Tibial nerve (tissue), 4 donors: ENCODE data around the gene CYTH4. TPM values are rescaled to one million over a fixed set of nuclear protein-coding genes. Genes with fewer than 3 reads are reported as not detected.

Source experiments
- DNase-seq, 2 donors: peaks; one replicate each; pipeline ENCODE4 v3.0.0-alpha.2; 2019; ENCODE audit warnings: low spot score in 2 of 2
- H3K27ac ChIP-seq, 4 donors: fragments of 200-600 bp; sonication (generic) in 3 of 4; one replicate each; pipeline ENCODE4 v1.5.1; 2017 to 2019; ENCODE audit warnings: mild to moderate bottlenecking in 1 of 4
- H3K27me3 ChIP-seq, 2 donors: fragments of 200-600 bp; sonication (generic) in 1 of 2; one replicate each; pipeline versions ENCODE4 v1.5.1 to v1.6.0; 2017 to 2019
- H3K36me3 ChIP-seq, 3 donors: fragments of 200-600 bp; sonication (generic); one replicate each; pipeline ENCODE4 v1.5.1; 2018 to 2019
- H3K4me1 ChIP-seq, 4 donors: fragments of 200-600 bp; sonication (generic) in 3 of 4; one replicate each; pipeline ENCODE4 v1.5.1; 2017 to 2019
- H3K4me3 ChIP-seq, 4 donors: fragments of 200-600 bp; sonication (generic) in 3 of 4; one replicate each; pipeline ENCODE4 v1.5.1; 2017 to 2019; ENCODE audit warnings: mild to moderate bottlenecking in 1 of 4, moderate library complexity in 1 of 4
- H3K9me3 ChIP-seq, 4 donors: fragments of 200-600 bp; sonication (generic) in 3 of 4; one replicate each; pipeline ENCODE4 v1.5.1; 2017 to 2019
- EP300 ChIP-seq, 2 donors: sonication (generic); formaldehyde crosslinking; IDR thresholded peaks; one replicate each; pipeline ENCODE4 v1.6.1; 2017; ENCODE audit warnings: antibody characterized with exemption in 2 of 2, mild to moderate bottlenecking in 1 of 2
- POLR2A ChIP-seq, 2 donors: fragments of 450-650 bp; IDR thresholded peaks; one replicate each; pipeline ENCODE4 v1.6.1; 2017; ENCODE audit warnings: antibody characterized with exemption in 2 of 2, mild to moderate bottlenecking in 2 of 2, moderate library complexity in 2 of 2
- WGBS, 2 donors: methylation state at CpG; one replicate each; pipeline ENCODE4 v1.1.5; 2018; 5-methylcytosine and 5-hydroxymethylcytosine counted together
- total RNA-seq, 4 donors: library from RNA; depleted of rRNA; stranded (reverse); fragments of >200 nt; gene quantifications; one replicate each; pipeline ENCODE4 v1.1.0, GENCODE V29; 2016
- TF ChIP-seq, protein P1 (sequence below), 5 experiments: fragments of 200-600 bp in 3 of 5; fragments of 450-650 bp in 2 of 5; sonication (generic) in 3 of 5; IDR thresholded peaks; one replicate each; pipeline ENCODE4 v1.5.1; 2016 to 2019; ENCODE audit warnings: antibody characterized with exemption in 5 of 5, mild to moderate bottlenecking in 3 of 5, moderate library complexity in 2 of 5

Gene CYTH4
- total RNA-seq, 4 donors from 2014 or later = 7.7 to 27.3 (median 19.0) TPM

GRCh38 chr22:37311761-37312312 lies 29.5 kb downstream of the CYTH4 start:
- no peaks in the 10 kb centered on the region for H3K36me3 ChIP-seq
- H3K9me3 ChIP-seq = no peaks in the 10 kb centered on the region
- H3K4me3 ChIP-seq = no peak overlapping the region
- TF ChIP-seq, protein P1, sequence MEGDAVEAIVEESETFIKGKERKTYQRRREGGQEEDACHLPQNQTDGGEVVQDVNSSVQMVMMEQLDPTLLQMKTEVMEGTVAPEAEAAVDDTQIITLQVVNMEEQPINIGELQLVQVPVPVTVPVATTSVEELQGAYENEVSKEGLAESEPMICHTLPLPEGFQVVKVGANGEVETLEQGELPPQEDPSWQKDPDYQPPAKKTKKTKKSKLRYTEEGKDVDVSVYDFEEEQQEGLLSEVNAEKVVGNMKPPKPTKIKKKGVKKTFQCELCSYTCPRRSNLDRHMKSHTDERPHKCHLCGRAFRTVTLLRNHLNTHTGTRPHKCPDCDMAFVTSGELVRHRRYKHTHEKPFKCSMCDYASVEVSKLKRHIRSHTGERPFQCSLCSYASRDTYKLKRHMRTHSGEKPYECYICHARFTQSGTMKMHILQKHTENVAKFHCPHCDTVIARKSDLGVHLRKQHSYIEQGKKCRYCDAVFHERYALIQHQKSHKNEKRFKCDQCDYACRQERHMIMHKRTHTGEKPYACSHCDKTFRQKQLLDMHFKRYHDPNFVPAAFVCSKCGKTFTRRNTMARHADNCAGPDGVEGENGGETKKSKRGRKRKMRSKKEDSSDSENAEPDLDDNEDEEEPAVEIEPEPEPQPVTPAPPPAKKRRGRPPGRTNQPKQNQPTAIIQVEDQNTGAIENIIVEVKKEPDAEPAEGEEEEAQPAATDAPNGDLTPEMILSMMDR (IDR thresholded peaks at IDR 0.05) = no peak
- TF ChIP-seq POLR2A (IDR thresholded peaks at IDR 0.05) (no peak), EP300 (IDR thresholded peaks at IDR 0.05) (no peak)
- H3K27ac ChIP-seq = no peak overlapping the region
- H3K4me1 ChIP-seq = peaks cover 0 to 43% (median 17%) of the 10 kb centered on the region in 4 donors
- H3K27me3 ChIP-seq = no peaks in the 10 kb centered on the region
- 85 to 93% methylated on average over 15 to 19 of the region's 19 CpGs for WGBS, 2 donors
- DNase-seq = no peak

DNA sequence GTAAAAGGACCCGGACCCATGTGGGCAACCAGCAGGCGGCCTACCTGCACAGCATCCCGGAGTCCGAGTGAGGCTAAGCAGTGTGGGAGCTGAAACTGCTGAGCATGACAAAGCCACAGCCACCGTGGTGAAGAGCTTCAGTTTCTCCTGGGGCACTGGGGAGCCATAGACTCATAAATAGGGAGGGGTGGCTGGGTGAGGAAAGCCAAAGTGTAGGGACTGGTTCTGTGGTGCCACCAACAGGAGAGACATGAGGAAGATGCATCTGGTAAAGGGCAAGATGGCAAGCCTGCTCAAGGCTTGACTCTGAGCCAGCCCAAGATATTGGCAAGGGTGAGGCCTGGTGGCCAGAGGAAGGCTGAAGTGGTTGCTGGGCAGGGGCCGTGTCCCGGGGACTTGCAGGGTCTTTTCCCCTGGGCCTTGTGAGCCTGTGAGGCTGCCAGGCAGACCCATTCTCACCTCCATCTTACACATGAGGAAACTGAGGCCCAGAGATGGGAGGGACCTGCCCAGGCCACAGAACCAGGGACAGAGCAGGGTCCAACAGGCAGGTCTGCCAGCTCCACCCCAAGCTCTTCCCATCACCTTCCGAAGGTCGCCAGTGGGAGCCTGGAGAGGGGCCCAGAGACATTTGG lies 30.4 kb downstream of the CYTH4 start:
- WGBS, 2 donors = 77 to 82% methylated on average over 9 of the region's 9 CpGs
- Histone ChIP-seq H3K36me3 (no peaks in the 10 kb centered on the region), H3K27me3 (no peaks in the 10 kb centered on the region), H3K27ac (no peak overlapping the region), H3K4me1 (peaks cover 0 to 35% (median 14%) of the 10 kb centered on the region in 4 donors), H3K9me3 (no peaks in the 10 kb centered on the region), H3K4me3 (no peak overlapping the region)
- TF ChIP-seq POLR2A (IDR thresholded peaks at IDR 0.05) (no peak), EP300 (IDR thresholded peaks at IDR 0.05) (no peak)
- TF ChIP-seq, protein P1 (IDR thresholded peaks at IDR 0.05) = no peak
- DNase-seq = no peak

- H3K27ac ChIP-seq = no peak overlapping the region
- peaks cover 0 to 25% (median 9%) of the 10 kb centered on the region in 4 donors for H3K4me1 ChIP-seq
- 50 to 51% methylated on average over 21 to 22 of the region's 25 CpGs for WGBS, 2 donors
- no peaks in the 10 kb centered on the region for H3K27me3 ChIP-seq
- H3K9me3 ChIP-seq = no peaks in the 10 kb centered on the region
- no peaks in the 10 kb centered on the region for H3K36me3 ChIP-seq
- TF ChIP-seq, protein P1 (IDR thresholded peaks at IDR 0.05) = no peak
- TF ChIP-seq POLR2A (IDR thresholded peaks at IDR 0.05) (no peak), EP300 (IDR thresholded peaks at IDR 0.05) (no peak)
- DNase-seq = no peak
- H3K4me3 ChIP-seq = no peak overlapping the region
These were observed 31.3 kb downstream of the CYTH4 start for GRCh38 chr22:37313376-37314314.

DNA sequence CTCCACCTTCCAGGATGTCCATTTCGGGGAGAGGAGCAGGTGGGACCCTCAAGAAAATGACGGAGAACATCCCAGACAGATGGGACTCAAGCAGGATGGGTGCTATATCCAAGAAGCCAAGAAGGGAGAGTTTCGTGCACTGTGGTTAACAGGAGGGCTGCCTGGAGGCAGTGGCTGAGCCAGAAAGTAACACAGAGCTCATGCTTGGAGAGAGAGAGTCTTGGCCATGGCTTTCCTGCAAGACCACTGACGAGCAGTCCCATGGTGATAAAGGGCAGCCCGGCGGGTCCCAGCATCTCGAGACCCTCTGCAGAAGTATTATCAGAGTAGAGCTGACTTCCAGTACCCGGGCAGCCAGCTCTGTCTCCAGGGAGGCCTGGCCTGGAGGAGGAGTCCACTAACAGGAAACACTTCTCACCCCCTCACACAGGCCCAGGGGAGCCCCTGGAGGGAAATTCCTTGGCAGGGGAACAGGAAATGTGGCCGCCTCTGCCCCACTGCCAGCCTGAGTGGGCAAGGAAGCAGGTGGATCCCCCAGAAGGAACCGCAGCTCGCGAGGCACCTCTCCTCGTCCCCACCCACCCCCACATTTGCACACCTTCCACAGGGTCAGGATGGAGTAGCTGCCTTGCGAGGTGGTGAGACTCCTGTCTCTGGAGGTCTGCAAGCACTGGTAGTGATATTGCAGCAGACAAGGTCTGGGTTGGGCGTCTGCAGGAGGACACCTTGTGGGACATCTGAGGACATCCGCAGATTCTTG lies 32.2 kb downstream of the CYTH4 start:
- no peak overlapping the region for H3K27ac ChIP-seq
- DNase-seq = no peak
- no peaks in the 10 kb centered on the region for H3K9me3 ChIP-seq
- WGBS, 2 donors = 53 to 73% methylated on average over 7 to 15 of the region's 16 CpGs
- no peaks in the 10 kb centered on the region for H3K36me3 ChIP-seq
- no peaks in the 10 kb centered on the region for H3K27me3 ChIP-seq
- TF ChIP-seq, protein P1 (IDR thresholded peaks at IDR 0.05) = no peak
- TF ChIP-seq POLR2A (IDR thresholded peaks at IDR 0.05) (no peak), EP300 (IDR thresholded peaks at IDR 0.05) (no peak)
- H3K4me3 ChIP-seq = no peak overlapping the region
- peaks cover 0 to 17% (median 2%) of the 10 kb centered on the region in 4 donors for H3K4me1 ChIP-seq
